Activated effector memory CD4-positive, alpha-beta T cell treated with anti-CD3 and anti-CD28 coated beads, Interleukin-2, amount 50 U/mL, for 16 hours (primary cell): Measurements from ENCODE around the gene CSH2.
"Not testable (repeated sequence)": the region's sequence is repeated elsewhere in the genome, so short reads cannot be mapped to it uniquely, and the experiment has no call there.

Experiments used
- DNase-seq: peaks from one replicate; pipeline ENCODE4 v3.0.0-alpha.2; 2020

Gene CSH2

DNA sequence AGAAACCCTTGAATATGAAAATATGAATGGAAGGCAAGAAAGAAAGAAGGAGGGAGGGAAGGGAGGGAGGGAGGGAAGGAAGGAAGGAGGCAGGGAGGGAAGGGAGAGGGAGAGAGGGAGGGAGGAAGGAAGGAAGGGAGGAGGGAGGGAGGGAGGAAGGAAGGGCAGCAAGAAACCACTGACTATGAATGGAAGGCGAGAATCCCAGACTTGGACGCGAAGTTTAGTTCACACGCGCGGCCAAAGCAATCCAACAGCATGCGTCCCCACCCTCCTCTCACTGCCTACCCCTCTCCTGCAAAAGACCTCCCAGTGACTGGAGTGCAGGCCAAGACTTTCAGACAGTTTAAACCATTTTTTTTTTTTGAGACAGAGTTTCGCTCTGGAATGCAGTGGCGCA is 23.1 kb downstream of the CSH2 start:
- peak; percentile 42 for DNase-seq

DNA sequence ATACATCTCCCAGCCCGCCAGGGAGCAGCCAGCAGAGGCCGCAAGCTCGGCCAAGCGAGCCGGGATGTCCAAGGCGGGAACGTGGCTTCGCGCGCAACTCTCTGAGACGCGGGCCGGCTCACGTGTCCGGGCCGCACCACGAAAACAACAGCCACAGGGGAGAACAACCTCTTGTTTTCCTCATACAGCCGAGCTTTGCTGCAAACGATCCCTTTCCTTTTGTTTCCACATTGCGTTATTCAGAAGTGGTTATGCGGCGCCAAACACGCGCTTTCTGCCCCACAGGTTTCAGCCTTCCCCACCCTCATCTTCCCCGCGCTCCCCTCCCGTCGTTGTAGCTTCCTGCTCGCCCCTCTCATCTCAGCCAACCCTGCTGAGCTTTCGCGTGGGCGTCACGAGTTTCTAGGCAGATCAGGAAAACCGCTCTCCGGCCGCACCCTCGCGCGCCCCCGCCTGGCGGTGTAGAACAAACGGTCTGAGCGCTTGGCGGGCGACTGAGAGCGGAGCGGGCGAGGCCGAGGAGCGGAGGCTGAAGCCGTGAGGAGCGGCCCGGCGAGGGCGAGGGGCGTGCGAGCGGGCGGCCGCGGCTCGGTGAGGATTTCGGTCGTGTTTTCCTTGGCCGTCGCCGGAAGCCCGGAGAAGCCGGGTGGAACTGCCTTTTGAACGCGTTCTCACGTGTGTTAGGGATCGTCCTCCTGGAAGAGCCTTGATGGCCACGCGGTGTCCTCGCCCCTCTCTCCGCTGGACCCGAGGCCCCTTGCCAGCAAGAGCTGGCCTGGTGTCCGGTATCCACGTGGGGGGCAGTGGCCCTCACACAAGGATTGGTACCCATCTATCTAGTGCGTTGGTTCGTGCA is 24.4 kb downstream of the CSH2 start:
- DNase-seq: peak; percentile 98

DNA sequence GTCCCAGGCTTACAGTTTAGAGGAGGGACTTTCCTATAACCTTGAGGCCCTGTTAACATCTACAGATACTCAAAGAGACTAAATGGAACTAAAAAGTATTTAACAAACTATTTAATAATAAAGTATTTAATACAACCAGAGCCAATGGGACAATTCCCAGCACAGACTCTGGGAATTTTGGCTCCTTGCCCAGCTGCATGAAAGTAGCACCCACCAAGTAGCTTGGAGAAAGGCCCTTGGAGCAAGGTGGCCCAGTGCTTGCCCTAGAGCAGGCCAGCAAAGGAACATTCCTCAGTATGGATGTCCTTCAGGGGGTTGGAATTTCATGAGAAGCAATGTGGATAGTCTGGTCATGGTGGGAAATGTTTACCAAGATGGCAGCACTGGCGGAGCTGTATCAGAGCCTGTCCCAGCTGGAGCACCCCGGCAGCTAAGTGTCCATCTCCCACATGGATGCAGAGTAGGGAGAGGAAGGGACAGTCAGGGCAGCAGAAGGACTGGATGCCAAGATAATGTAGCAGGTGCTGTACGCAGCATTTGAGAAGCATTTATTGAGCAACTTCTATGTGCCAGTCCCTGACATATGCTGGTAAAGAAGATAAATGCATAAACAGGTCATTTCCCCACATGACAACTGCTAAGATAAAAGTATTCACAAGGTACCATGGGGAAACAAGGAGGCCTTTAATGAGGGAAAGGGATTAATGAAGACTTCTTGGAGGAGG is 25.8 kb downstream of the CSH2 start:
- DNase-seq: peak; percentile 53

DNA sequence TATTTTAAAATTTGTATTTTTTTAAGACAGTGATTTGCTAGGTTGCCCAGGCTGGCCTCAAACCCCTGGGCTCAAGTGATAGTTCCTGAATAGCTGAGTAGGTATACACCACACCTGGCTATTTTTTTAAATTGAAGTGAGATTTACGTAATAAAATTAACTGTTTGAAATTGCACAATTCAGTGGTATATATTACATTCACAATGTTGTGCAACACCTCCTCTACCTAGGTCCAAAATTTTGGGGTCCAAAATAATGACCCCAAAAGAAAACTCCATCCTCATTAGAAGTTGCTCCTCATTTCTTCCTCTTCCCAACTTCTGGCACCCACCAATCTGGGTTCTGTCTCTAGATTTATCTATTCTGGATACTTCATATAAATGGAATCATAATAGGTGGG is 28.0 kb downstream of the CSH2 start:
- no peak for DNase-seq

DNA sequence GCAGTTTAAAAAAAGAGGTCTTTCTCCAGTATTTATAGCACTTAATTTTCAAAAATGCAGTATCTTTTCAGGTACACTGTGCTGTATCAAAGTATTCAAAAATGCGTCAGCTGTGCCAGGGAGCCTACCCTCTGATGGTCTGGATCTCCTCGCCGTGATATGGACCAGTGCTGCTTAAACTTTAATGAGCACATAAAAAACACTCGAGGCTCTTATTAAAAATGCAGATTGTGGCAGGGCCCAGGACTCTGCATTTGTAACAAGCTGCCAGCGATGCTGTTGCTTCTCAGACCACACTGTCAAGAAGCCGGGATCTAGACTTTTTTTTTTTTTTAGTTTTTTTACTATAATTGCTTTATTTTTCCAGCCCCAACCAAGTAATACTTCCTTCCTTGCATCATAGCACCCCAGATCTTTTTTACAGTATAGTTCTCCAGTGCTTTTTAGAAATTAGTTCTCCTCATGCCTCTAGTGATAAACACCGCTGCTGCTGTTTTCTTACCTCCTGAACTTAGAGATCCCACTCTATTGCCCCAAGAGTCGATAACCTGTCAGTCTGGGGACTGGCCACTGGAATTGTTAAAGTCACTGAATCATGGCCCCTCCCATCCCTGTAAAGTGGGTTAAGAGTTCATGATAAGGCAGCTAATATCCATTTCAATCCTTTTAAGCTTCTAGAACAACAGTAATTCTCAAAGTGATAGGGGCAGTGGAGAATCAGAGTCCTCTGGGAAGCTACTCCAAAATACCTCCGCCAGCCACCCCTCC is 29.4 kb downstream of the CSH2 start:
- peak; percentile 39 for DNase-seq

DNA sequence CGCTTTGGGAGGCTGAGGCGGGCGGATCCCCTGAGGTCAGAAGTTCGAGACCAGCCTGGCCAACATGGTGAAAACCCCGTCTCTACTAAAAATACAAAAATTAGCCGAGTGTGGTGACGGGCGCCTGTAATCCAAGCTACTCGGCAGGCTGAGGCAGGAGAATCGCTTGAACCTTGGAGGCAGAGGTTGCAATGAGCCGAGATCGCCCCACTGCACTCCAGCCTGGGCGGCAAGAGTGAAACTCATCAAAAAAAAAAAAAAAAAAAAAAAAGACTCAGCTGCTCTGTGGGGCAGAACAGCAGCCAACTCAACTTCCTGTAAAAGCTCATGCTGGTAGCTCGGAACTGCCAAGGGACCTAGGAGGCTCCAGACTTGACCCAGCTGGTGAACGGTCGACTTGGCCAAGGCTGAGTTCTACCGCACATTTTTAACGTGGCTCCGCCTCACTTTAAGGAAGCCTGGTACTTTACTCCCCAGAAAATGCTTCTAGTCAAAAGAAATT is 30.0 kb downstream of the CSH2 start:
- not testable (repeated sequence) for DNase-seq

DNA sequence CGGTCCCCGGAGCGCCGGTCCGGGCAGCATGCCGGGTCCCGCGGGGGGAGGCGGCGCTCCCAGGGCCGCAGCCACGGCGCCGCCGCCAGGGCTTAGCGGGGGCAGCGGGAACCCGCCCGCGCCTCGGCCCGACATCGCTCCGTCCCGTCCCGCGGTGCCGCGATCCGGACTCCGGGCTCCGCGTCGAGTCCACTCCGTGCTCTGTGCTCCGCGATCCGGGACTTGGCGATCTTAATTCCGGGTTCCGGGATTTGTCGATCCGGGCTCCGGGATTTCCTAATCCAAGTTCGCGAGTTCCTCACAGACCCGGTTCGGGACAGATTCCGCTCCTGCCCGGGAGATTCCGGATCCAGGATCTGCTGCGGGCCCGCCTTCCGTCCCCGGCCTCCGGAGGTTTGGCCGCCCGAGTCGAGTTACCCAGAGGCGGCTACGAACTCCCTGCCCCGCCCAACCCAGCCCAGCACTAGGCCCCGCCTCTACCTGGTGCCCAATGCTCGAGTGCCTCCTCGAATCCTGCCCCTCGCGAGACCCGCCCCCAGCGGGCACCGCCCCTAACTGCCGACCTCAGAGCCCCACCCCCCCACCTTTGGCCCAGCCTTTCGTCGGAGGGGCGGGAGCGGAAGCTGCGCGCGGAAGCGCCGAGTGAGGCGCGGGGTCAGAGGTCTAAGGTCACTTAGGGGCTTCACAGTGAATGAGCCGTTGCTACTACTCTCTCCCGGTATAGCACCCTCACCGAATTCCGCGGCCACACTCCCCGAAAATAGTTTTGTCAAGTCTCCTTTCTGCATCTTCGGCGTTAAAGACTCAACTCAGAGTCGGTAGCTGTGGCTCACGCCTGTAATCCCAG is 30.7 kb downstream of the CSH2 start, which contains the start of gene SMARCD2:
SMARCD2 (minus strand) TSS at position 146 of the 847 bp plus-strand sequence; CDS start at position 135, 11 bp downstream.
- DNase-seq: peak; percentile 99

DNA sequence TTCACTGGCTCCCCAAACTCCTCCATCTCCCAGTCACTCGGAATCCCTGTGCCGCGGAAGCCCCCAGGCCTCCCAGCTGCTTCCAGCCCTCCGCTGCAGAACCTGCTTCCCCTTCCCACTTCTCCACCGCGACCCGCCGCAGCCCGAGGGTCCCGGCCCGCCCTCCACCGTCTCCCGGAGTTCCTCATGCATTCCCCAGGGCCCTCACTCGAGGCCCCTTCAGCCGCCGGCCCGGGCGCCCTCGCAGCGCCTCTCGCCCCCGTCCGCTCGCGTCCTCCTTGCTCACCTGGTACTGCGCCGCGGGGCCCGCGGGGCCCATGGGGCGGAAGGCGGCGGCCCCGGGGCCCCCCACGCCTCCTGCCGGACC is 31.3 kb downstream of the CSH2 start:
- no peak for DNase-seq

DNA sequence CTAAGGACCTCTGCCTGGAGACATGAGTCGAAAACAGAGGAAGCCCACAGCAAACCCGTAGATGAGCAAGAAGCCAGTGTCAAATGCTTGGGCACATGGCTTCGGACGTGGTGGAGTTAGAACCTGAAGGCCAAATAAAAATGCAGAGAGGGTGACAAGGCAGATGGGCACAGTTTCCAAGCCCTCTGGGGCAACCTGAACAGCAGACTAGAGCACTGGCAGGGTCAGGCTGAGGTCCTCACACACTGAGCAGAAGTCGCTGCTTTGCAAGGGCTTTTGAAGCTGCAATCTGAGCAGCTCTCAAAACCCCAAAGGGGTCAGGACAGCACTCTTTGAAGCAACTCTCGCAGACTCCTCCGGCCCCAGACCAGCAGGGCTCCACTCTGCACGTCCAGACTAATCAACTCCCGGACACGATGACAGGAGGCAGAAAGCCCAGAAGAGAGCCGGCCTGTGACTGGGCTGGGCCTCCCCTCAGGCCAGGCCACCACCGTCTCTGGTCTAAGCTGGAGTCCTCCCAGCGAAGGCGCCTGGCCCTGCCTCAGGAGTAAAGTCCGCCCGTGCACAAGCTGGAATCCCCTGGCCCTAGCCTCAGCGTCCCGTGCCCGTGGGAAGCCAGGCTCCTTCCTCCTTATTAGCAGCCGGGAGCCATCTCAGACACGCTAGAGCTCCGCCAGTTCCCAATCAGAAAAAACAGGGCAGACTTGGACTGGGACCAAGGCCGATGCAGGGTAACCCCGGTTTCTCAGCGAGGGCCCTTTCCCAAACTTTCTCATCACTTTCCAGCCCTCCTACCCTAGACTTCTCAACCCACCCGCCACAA is 31.9 kb downstream of the CSH2 start:
- DNase-seq: peak; percentile 66

DNA sequence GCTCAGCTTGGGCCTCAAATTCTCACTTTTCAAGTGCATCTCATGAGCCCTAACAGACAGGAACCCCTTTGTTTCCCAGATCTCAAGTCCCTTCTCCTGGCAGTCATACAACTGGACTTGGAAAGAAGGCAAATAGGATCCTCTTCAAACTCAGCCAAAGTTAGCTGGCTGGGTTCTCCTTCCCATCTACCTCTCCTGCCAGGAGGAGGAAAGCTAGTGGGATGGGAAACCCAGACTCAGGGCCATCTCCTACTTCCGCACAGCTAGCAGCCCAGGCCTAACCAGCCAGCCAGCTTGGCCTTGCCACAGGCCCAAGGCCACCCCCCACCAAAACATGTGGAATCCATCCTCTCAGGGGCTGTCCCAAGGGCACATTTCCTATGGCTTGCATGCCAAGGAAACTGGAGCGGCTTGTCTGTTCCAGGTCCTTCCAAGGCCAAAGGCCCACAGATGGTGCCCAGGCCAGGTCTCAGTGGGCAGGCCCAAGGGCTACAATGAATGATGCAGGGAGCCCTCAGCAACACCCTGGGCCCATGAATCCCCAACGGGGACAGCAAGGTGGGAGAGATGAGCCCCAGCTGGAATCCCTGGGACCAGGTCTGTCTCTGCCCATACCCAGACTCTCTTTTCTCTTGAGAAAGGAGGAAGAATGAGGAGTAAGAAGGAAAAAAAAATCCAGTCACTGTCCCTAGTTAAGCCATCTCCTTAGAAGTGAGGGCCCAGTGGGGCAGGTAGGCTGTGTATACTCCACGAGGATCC is 32.7 kb downstream of the CSH2 start:
- DNase-seq: peak; percentile 63

DNA sequence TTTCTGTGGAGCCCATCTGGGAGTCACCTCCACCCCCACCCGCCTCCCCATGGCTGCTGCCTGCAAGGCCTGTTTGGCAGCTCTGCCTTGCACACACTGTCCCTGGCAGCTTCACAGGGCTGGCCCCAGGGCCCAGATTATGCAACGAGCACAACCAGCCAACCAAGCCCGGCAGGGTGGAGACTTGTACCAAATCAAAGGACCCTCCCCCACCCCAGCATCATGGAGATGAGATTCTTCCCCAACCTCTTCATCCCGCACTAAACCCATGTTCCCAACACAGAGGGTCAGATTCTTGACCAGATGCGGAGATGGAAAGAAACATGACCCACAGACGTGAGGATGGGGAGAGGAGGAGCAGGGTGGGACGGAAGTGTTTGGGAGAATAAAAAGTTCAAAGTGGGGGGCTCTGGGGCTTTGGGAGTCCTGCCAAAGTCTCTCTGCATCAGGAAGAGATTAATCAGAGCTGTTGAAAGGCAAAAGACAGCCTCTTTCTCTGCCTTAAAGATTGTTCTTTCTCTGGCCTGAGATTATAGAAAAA is 34.8 kb downstream of the CSH2 start:
- peak; percentile 21 for DNase-seq

DNA sequence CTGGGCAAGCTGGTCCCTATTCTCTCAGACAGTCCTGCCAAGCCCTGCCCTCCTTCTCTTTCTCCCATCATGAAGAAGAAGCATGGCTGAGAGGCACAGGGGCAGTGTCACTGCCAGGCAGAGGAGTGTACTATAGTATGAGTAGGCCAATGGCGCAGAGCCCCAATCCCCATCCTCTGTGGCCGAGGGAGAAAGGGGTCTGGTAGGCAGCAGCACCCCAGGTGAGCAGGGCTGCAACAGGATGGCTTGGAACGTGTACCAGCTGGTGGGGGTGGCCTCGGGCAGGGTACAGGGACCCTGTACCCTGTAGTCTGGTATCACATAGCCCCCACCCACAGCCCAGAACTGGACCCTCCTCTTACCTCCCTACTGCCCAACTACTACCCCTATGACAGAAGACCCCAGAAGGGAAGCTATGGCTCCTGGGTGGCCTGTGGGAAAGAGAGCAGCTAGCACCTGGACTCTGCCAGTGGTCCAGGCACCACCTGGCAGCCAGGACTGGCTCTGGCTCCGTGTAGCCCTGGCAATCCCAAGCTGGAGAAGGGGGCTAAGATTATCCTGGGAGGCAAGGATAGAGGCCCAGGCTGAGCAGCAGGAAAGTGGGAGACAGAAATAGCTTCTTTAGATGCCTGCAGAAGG is 35.4 kb downstream of the CSH2 start:
- peak; percentile 57 for DNase-seq

DNA sequence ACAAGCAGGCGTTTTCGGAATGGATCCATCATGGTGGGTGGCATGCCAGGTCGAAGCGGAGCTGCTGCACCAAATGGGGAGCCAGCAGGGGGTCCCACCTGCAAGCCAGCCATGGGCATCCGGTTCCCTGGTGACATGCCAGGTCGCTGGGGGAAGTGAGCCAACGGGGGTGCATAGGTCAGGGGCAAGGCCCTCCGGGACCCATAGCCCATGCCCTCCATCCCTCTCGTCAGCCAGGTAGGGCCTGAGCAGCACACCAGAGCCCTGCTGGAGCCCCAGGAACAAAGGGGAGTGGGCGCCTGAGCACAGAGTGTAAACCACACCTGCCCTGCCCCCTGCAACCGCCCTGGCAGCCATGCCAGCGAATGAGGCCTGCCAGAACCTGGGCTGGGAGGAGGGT is 36.0 kb downstream of the CSH2 start:
- DNase-seq: peak; percentile 56

DNA sequence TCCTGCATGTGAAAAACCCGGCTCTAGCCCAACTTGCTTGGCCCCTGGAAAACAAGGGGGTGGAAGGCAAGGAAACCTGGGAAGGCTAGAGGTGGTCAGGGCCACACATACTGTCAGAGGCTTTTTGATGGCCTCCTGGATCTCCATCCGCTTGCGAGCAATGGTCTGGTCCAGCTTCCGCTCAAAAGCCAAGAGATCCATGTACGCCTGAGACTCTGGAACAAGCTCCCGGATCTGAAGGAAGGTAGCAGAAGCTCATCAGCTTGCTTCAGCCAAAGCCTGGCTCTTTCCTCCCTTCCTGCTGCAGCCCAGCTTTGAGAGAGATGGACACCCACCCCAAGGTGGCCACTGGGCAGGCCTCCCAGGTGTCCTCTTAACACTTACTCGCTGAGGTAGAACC is 36.7 kb downstream of the CSH2 start:
- DNase-seq: peak; percentile 50

DNA sequence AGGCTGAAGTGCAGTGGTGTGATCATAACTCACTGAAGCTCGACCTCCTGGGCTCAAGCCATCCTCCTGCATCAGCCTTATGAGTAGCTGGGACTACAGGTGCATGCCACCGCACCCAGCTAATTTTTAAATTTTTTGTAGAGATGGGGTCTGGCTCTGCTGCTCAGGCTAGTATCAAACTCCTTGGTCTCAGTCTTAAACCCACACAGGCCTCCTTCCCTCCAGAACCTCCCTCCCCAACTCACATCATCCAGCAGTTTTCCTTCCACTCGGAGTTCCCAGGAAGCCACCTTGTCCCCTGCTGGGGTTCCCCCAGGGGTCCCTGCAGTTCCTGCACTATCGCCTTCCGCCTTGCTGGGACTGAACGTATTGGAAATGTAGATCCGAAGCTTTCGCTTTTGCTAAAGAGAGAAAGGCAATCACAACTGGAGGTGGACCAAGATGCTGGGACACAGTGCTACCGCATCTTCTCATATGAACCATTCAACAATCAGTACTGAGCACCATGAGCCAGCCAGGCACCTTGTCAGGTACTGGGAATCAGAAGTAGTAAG is 38.2 kb downstream of the CSH2 start:
- DNase-seq: peak; percentile 59

DNA sequence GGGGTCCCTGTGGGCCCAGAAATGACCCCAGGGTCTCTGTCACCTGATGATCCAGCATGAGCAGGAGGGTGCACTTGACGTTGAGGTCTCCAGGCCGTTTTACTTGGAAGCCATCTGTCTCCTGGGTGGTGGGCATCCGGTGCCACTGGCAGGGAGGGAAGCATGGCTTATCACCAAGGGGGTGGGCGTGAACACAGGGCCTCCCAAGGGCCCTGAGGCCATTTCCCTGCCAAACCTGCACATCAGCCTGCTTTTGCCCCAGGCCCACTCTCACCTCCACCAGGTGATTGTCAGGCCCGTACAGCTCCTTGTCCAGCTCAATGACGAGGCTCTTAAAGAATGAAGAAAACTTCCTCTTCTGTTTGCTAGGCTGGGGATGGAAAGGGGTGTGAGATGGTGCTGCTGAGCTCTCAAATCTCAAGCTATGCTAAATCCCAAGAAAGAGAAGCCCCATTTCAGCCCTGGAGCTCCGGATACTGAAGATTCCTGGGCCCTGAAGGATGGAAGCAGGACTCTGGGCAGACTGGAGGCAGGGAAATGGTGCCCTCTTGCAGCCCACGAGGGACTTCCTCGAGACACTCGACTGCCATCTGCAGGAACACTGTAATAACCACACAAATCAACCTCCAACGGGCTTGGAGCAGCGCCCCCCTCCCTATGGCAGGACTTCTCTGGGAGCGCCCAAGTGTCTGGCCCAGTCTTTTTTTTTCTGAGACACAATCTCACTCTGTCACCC is 38.9 kb downstream of the CSH2 start:
- peak; percentile 76 for DNase-seq

DNA sequence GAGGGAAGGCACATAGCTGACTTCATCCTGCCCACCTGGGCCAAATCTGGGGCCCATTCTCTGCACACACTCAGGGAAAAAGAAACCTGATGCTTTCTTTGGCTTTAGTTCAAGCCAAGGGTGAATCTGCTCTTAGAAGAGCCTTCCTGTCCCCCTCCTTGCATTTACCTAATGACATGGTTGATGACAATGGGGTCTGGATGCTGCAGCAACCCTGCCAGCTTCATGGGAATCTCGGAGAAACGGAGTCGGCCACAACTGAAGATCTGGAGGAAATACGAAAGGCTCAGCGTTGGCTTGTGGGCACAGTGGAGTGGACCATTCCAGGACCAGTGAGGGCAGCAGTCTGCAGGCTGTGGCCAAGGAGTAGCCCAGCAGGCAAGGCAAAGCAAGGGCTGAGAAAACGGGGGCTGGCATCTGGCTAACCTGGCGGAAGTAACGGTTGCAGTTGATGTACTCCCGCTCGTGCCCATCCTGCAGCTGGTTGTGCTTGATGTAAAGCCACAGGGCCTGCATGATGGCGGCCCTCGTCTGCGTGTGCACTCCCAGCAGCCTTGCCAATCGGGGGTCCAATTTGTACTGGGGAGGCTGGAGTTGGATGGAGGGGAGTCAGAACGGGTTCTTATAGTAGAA is 39.6 kb downstream of the CSH2 start:
- no peak for DNase-seq
